GM23338 (cell line): ENCODE measurements around the gene DDB1.

Experiments
- CREB1 ChIP-seq: fragments of 250-450 bp; sonication (Bioruptor Pico); IDR thresholded peaks from 2 replicates; pipeline ENCODE4 v1.5.0; 2020; ENCODE audit warnings: low read depth, mild to moderate bottlenecking, moderate library complexity
- CTCF ChIP-seq, 2 experiments: fragments of 200-600 bp in 1 of 2; sonication (generic) in 1 of 2; conservative IDR thresholded peaks; 2 replicates each; pipeline versions ENCODE4 v1.5.1 to v1.6.1; 2016 to 2017; ENCODE audit warnings: antibody characterized with exemption in 2 of 2, low read depth in 2 of 2, mild to moderate bottlenecking in 2 of 2, moderate library complexity in 1 of 2
- EZH2 ChIP-seq: fragments of 200-600 bp; sonication (generic); IDR thresholded peaks from one replicate; pipeline ENCODE4 v1.8.0; 2017; ENCODE audit warnings: antibody characterized with exemption, mild to moderate bottlenecking, low read depth; ENCODE audit not compliant: unreplicated experiment
- EZH2phosphoT487 ChIP-seq: fragments of 200-600 bp; sonication (generic); IDR thresholded peaks from one replicate; pipeline ENCODE4 v1.8.1; 2018; ENCODE audit warnings: antibody characterized with exemption; ENCODE audit not compliant: unreplicated experiment
- JUNB ChIP-seq: IDR thresholded peaks from one replicate; pipeline ENCODE4 v1.6.1; 2016; ENCODE audit warnings: antibody characterized with exemption; ENCODE audit not compliant: unreplicated experiment
- POLR2AphosphoS5 ChIP-seq: IDR thresholded peaks from 2 replicates; pipeline ENCODE4 v1.6.1; 2016; ENCODE audit warnings: antibody characterized with exemption, low read depth
- REST ChIP-seq: IDR thresholded peaks from one replicate; pipeline ENCODE4 v1.6.1; 2018; ENCODE audit warnings: antibody characterized with exemption; ENCODE audit not compliant: unreplicated experiment
- ZNF114 ChIP-seq: fragments of 250-450 bp; sonication (Bioruptor Pico); IDR thresholded peaks from 2 replicates; pipeline ENCODE4 v1.5.0; 2020; ENCODE audit warnings: mild to moderate bottlenecking, moderate library complexity
- ZNF331 ChIP-seq: fragments of 250-450 bp; sonication (Bioruptor Pico); IDR thresholded peaks from 2 replicates; pipeline ENCODE4 v1.5.0; 2020; ENCODE audit warnings: low read depth, mild to moderate bottlenecking, moderate library complexity
- ZNF462 ChIP-seq: fragments of 250-450 bp; sonication (Bioruptor Pico); IDR thresholded peaks from 2 replicates; pipeline ENCODE4 v1.5.0; 2020; ENCODE audit warnings: mild to moderate bottlenecking, moderate library complexity

- no peak for TF ChIP-seq CREB1 (CRISPR knock-in tag)
- no peak for TF ChIP-seq CTCF (conservative IDR thresholded peaks at IDR 0.05; ENCODE audit: low read depth in 2 of 2)
- TF ChIP-seq POLR2AphosphoS5, result no peak
- TF ChIP-seq REST, result no peak
- TF ChIP-seq EZH2phosphoT487, result no peak
- TF ChIP-seq EZH2, result no peak
- no peak for TF ChIP-seq ZNF331 (CRISPR knock-in tag)
- no peak for TF ChIP-seq JUNB
- no peak for TF ChIP-seq ZNF462
- no peak for TF ChIP-seq ZNF114 (CRISPR knock-in tag)
Measured at GRCh38 chr11:61370349-61371005, 37.6 kb upstream of the DDB1 start.
